ENCODE results near the gene AKR1E2.
A peak's percentile ranks its signal among the peaks of the same experiment; 100 is the strongest.

AKR1E2 gene

DNA sequence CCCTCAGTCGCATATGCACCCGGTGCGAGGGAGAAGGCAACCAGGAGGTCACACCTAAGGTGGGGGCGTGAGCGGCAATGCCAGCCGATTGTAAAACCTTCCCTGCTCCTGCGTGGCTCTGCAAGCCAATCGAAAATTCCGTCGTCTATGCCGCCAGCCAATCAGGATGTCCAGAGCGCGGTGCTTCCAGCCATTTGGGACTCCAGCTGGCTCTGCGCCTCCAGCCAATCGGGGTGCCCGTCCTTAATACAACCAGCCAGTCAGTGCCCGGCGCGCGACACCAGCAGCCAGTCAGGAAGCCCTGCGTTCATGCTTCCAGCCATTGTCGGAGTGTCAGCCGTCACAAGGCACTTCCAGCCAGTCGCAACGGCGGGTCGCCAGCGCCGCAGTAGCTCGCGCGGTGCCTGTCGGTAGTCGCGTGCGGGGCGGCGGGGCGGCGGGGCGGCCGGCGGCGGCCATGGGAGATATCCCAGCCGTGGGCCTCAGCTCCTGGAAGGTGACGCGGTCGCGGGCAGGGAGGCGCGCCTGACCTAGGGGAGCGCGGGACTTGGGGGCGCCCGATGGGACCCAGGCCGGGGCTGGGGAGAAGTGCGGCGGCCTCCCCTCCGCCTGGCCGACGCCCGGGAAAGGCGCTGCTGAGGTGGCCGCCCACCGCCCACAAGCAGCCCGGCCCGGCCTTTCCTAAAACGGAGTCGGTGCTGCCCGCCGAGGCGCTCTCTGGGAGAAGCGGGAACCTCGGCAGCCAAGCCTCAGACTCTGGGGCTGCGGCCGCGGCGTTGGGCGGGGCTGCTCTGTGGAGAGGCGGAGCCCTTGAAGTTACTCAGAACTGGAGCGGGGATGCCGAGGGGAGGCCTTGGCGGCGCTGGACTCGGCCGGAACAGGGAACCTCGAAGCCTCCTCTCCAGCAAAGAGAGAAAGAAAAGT is at the start of gene AKR1E2:
Gene AKR1E2, plus strand, starts transcription at position 340 of the 924 bp plus-strand sequence. Its CDS starts 118 bp downstream, at position 458.
- peak; percentile 24 for DNase-seq (ENCODE audit: low spot score)

DNA sequence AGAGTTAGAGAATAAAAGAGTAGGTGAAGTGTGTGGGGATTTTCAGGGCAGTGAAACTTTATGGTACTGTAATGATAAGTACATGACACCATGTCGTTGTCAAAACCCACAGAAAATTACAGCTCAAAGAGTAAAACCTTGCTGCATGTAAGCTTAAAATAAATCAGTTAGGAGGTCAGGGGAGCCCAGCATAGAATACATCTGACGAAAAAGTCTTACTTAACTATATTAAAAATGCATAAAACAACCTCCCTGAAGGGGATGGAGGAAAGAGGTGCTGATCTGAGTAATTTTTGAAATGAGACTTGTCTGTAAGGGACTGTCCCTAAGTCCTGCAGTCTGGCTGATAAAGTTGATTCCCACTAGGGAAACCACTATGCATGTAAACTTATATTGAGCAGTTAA is 49.8 kb upstream of the AKR1E2 start:
- DNase-seq (ENCODE audit: low spot score): no peak

DNA sequence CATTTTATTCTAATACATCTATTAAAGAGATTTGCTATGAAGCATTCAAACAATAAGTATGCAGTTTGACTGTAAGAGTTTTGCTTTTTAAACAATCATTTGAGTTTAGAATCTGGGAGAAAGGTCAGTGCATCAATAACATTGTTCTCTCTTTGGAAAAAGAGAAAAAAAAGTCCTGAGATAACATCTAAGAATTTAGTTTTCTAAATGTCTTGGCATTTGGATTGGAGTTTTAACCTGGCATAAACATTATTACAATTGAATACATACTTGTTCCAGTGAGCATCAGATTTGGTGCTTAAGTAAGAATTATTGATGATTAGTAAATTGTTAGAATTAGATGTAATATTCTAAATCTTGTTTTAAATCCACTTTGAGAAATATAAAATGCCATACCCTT is 47.2 kb upstream of the AKR1E2 start:
- DNase-seq (ENCODE audit: low spot score): no peak

DNA sequence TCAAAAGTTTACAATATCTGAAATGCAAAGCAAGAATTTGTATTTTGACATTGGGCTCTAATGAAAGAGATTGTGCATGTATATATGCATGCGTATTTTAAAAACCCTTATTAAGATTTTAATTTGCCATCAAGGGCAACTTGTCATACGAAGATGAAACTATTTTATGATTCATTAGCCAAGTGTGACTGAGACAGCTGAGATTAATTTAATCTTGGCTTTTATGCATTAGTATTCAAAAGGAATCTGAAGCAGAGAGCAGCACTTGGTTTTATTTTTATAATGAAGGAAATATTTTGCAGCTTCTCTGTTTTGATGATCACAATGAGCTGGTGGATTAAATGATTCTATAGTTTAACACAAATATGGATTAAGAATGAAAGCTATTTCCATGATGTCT is 45.9 kb upstream of the AKR1E2 start:
- DNase-seq (ENCODE audit: low spot score): no peak

DNA sequence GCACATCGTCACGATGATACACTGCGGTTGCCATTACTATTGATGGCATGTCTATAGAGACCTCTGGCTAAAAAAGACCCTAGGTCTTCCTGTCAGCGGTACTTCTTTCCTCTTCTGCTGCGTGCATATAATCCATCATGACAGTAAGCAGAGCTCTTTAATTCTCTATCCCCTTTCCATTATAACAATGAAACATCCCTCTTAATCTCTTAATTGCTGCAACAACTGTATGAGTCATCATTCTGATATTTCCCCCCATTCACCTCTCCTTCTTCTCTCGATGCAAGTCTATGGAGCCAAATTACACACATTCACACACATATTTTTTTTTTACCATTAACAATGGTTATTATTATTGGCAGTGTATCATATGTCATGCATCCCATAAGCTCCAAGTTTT is 45.2 kb upstream of the AKR1E2 start:
- no peak for DNase-seq (ENCODE audit: low spot score)

DNA sequence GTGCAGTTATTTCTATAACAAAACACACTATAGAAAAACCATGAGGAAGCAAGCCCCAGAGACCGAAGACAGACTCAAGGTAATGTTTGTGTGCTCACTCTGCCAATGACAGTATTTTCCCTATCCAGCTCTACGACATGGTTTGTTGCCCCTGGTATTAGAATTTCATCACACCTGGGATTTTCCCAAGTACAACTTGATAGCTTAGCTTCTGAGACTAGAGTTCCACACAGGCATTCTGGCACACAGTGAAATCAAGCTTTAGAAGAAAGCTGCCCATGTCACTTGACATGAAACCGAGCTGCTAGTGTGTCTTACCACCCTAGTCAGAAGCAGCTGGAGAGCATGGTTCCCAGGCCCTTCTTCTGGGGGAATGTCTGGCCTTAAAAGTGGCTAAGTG is 44.1 kb upstream of the AKR1E2 start:
- DNase-seq (ENCODE audit: low spot score): no peak

DNA sequence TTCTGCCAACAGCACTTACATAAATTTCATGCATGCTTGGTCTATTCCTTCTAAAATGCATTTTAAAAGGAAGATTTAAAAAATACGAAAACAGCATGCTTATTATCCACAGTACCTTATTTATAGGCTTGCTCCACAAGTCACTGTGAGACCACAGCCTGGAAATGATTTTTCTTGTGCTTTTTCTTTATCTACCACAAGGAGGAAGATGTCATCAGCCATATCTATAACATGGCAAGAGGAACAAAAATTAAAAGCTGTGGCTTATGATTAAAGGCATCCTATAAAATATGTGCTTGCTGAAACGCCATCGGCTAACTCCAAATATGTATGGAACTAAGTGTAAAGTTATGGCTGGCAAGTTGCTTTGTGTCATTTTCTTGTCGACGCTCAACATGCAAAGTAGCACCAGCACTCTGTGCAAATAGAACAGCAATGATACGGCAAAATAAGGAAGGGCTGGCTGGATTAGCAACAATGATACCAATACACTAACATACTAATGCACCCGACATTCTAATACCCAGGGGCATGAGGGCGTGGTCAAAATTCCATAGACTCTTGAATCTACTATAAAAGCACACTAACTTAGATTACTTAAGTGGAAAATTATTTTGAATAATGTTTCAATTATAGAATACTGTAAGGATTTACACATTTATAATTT is 41.2 kb upstream of the AKR1E2 start:
- no peak for DNase-seq (ENCODE audit: low spot score)

DNA sequence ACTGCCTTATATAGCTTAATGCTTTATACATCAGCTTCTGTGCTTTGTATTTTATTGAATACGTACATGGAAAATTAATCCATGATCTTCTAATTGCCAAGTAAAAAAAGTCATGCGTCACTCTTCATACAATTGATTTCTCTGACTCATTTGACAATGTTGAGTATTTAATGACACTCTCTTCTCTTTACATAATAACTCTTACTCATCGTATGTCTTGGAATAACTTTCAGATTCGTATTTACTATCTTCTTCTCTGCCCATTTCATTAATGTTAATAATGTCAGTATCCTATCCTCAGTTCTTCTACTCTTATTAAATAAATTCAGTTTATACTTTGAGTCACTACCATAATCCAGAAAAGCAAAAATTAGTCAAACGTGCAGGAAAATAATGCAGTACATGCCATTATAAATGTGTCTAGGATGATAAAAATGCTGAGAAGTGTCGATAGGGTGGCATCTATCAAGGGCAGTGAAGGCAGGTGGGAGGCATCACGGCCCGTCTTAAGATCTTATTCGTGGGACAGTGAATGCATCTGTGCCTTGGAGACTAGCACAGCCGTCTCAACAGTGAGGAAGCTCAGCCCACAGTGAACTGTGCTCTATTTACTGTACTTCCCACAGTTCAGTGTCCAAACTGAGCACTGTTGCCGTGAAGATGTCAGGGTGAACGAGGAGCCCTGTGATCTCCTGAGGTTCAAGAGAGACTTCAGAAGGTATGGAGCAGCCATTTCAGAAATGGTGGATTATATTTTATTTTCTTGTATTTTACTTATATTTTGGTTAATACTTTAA is 39.8 kb upstream of the AKR1E2 start:
- DNase-seq (ENCODE audit: low spot score): no peak

DNA sequence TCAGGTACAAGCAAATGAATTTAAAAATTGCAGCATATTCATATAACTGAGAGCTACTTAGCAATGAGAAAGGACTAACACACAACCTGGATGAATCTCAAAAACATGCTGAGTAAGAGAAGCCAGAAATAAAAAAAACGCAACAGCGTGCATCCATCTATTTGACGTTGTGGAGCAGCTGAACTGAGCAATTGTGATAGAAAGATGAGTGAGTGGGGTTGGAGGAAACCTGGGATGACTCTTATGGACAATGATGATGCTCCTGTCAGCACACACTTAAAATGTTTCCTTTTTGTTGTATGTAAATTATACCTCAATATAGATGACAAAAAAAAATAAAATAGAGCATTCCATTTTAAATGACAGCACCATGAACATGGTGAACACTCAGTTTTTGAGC is 36.0 kb upstream of the AKR1E2 start:
- DNase-seq (ENCODE audit: low spot score): no peak

DNA sequence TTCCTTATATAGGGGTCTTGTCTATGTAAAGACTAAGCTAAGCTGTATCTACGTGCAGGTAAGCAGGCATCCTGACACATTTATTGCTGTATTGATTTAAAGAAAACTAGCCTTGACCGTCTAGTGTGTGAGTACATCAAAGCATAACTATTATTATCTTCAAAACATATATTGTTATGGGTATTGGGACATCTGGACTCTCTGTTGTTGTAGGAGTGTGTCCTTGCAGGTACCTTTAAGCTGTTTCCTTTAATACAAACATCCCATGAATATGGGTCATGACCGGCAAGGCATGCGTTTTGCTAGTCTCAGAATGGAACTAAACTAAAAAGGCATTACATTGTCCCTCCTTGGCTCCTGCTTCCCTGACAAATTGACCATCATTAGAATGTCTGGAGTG is 35.1 kb upstream of the AKR1E2 start:
- DNase-seq (ENCODE audit: low spot score): no peak

DNA sequence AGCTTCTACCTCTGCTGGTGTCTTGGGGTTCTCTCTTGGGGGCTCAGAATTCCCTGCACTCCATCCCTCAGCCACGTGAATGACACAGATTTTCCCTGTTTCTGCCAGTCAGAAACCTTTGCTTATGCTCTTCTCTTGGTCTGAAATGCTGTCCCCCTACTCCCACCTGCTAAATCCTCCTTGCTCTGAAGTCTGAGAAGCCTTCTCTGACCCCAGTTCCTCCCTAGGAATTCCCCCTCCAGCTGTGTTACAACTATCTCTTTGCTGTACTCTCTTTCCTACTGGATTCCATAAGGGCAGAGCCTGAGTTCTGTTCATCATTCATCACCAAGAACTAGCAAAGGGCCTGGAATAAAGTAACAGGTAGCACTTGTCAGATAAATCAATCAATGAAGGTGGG is 33.6 kb upstream of the AKR1E2 start:
- DNase-seq (ENCODE audit: low spot score): no peak

DNA sequence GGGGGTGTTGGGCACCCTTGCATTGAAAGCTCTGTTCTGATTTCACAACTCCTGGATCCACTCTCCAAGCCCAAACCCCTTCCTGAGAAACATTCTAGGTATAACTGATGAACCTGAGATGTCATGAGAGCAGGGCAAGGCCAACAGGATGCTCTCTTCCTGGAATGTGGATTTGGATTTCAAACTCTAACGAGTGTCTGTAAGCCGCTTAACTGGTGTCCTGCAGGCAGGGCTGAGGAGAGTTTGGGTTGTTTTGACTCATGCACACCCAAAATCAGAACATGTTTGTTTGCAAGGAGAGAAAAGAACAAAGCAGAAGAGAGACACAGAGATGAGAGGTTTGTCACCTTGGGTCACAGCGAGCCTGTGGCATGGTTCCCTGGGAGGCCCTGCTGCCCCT is 24.6 kb upstream of the AKR1E2 start:
- DNase-seq (ENCODE audit: low spot score): no peak

DNA sequence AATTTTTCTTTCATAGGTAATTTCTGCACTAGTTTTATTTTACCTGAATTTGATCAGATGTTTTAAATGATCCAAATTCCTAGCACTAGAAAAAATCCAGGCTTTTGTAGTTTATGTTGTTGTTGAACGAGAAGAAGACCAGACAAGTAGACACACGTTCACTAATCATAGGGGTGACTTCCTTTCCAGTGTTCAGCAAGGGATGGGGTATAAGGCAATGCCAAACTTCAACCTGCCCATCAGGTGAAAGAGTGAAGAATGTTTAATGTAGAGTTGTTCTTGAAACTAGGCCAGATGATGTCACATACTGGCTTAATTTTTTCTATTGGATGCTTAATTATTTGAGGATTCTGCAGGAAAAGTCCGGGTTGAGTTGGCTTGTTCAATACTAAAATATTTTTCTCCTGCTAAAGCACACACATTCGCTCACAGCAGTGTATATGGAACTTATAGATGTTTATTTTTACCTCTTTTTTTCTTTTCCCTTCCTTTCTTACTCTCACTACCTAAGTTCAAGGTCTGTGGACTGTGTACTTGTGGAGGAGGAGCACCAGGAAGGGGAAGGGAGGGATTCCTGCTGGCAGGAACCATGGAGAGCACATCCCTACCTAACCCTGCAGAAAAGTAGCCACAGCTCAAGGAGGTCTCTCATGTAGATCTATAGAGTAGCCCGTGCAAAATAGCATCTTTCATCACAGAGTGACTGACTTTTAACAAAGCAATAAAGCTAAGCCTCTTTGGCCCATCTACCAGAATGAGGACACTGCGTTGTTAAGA is 23.1 kb upstream of the AKR1E2 start:
- no peak for DNase-seq (ENCODE audit: low spot score)

DNA sequence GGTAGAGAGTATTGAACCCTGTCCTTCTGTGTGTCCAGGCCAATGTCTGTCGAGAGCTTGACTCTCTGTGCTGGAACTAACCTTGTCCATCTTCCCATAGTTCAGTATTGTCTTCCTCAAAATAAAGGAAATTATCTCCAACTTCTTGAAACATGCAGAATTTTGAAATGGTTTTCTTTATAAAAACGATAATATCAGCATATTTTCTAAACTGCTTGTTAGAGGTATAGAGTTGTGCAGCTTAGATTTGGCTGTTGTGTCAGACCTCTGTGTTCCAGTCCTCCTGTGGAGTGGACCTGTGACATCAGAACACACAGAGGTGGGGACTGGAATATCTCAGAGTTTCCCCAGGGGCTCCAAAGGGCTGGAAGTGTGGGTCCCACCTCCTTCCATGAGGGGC is 22.2 kb upstream of the AKR1E2 start:
- DNase-seq (ENCODE audit: low spot score): no peak

DNA sequence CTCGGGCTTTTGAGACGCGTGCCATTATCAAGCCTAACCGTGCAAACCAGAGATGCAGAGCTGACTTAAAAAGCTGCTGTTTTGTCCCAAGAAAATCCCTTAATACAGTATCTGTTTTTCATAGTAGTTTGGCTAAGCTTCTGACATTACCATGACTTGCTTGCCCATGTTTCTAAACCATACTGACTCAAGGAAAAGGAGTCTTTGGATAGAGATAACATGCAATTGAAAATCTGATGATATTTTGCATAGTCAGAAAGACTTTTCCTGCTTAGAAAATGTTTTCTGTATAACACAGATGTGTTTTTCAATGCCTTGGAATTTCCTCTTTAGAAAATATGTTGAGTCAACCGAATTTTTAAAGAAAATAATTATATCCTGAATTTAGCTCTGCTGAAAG is 21.5 kb upstream of the AKR1E2 start:
- DNase-seq (ENCODE audit: low spot score): no peak

DNA sequence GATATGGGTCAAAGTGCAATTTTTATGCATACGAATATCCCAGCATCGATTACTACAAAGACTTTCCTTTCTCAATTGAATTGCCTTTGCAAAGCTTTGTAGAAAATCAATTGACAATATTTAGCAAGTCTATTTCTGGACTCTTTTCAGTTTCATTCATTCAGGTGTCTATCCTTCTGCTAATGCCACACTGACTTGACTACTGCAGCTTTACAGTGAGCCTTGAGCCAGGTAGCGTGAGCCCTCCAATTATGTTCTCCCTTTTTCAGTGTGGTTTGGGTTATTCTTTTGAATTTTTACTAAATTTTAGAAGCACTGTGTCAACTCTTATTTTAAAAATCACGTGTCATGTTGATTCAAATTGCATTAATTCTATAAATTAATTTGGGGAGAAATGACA is 19.5 kb upstream of the AKR1E2 start:
- no peak for DNase-seq (ENCODE audit: low spot score)

DNA sequence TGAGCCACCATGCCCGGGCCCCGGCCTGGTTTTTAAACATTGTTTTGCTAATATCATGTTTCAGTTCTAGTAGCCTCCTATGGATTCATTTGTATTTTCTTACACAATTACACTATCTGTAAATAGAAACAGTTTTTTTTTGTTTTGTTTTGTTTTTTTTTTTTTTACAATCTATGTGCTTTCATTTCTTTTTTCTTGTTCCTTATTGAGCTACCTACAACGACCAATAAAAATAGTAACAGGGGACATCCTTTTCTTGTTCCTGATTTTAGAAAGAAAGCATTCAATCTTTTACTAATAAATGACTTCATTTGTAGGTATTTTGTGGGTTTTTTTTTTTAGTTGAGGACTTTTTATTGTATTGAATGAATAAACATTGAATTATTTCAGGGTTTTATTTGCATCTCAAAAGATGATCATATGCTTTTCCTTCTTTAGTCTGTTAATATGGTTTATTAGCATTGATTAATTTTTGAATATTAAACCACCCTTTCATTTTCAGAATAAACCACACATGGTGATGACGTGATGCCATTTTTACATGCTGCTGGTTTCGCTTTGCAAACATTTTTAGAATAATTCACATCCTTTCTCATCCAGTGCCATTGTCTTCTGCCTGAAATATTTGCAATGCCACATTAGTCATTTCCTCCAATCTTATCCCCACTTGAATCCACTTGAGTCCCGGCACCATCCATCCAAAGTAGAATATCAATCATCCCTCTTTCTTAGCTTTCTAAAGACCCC is 18.1 kb upstream of the AKR1E2 start:
- DNase-seq (ENCODE audit: low spot score): no peak

DNA sequence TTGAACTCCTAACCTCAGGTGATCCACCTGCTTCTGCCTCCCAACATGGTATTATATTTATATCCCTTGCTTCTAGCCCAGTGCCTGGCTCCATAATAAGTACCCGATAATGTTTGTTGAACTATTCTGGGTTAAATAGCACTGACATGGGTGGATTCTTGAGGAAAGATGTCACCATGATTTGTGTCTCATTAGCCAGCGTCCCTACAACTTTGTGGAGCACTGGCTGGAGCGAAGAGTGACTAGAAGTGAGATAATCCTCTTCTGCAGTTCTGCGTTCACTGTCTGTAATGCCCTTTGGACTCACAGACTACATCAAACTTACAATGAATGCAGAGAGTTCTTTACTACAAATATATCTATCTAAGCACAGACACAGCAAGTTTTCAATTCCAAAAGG is 16.9 kb upstream of the AKR1E2 start:
- no peak for DNase-seq (ENCODE audit: low spot score)

DNA sequence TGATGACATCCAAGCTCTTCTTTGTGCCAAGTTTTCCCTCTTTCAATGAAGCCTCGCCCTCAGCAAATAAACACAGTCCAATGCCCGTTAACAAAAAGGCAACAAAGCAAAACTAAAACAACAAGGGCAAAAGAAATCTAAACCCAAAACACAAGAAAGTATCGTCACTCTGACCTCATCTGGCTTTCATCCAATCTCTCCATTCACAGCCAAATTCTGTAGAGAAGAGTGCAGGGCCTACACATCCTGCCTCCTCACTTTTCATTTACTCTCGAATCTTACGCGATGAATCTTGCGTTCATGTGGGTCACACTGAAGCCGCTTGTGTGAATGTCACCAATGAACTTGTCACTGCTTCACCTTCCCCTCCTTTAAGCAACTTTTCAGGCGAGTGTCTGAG is 15.9 kb upstream of the AKR1E2 start:
- DNase-seq (ENCODE audit: low spot score): peak; percentile 13

DNA sequence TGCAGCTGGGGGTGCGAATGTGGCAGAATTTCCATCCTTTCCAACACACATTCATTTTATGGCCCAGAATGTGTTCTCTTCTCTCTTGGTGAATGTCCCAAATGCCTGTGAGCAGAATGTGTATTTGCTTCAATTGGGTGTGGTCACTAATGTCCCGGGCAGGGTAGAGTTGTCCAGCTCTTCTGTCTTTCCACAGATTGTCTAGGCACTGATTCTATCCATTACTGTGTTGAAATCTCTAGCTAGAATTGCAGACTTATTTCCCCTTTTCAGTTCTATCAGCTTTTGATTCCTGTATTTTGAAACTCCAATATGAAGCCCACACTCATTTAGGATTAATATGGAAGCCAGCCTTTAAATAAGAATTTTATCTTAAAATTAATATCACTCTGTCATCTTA is 14.0 kb upstream of the AKR1E2 start:
- DNase-seq (ENCODE audit: low spot score): no peak

DNA sequence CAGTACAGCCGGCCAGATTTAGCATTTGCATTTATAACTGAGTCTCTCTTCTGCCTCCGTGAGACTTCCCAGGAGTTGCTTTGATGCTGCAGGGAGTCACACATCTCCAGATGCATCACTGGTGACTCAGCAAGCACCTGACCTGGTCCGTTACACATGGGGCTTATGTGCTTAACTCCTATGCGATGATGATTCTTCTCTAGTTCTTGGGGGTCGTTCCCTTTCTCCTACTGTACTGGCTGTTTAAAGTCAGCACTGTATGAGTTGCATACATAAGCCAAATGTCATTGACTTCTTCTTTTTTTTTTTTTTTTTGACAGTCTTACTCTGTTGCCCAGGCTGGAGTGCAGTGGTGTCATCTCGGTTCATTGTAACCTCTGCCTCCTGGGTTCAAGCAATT is 13.0 kb upstream of the AKR1E2 start:
- DNase-seq (ENCODE audit: low spot score): no peak

All from globus pallidus (tissue), 1 donor.